Posterior cingulate gyrus (tissue), 11 donors: ENCODE results near the gene MAD1L1.
A peak's percentile ranks its signal among the peaks of the same experiment; 100 is the strongest.
"Not testable (repeated sequence)": the region's sequence is repeated elsewhere in the genome, so short reads cannot be mapped to it uniquely, and the experiment has no call there.

ENCODE experiments used
- DNase-seq, 10 donors: peaks; one replicate each; pipeline versions ENCODE4 v3.0.0 to v3.0.0-alpha.2; 2020 to 2021; ENCODE audit warnings: mixed read lengths in 3 of 10
- intact Hi-C: fragments of 100-400 bp; cut with DNase I; formaldehyde crosslinking; loops from one replicate; pipeline ENCODE4 v1.15.1; 2023

Gene MAD1L1

GRCh38 chr7:2232766-2233520 is at the start of gene MAD1L1:
MAD1L1 (minus strand) TSS chr7:2232945; CDS start chr7:2230133, 2,812 bp downstream.
- intact Hi-C loops = no loop called here
- DNase-seq = peak; percentile 83 to 98 (median 90)

GRCh38 chr7:2282185-2282751 is 49.5 kb upstream of the MAD1L1 start:
- intact Hi-C loops = no loop called here
- DNase-seq = peak in 4 of 10 donors; percentile 10 to 72 (median 44)

DNA sequence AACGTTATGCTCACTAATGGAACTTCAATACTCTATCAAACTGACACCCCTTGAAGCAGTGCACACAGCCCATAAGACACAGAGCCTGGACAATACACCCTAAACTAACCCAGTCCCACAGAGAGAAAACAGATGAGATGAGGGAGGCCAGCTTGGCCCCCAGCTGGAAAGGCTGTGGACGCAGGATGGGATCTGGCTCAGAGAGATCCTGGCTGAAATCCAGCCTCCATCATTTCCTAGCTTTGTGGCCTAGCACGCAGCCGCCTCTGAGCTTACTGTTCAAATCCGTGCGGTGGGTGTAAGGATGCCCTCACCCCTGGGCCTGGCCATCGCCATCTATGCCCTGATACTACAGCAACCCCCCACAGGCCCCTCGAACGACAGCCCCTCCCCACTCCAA is 48.8 kb upstream of the MAD1L1 start:
- intact Hi-C loops = no loop called here
- peak in 4 of 10 donors; percentile 10 to 68 (median 37) for DNase-seq

DNA sequence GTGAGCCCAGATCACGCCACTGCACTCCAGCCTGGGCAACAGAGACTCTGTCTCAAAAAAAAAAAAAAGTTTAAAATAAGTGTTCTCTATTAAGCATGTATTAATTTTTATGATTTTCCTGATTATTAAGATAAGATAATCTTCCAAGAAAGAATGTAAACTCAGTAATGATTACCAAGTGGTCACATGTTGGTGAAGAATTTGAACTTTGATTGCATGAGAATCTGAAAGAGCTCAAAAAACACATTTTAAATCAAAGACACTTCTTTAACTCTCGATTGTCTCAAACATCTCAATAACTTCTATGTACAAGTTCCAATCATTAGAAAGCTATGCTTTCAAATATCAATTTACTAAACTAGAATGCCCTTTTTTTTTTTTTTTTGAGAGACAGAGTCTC is 47.7 kb upstream of the MAD1L1 start:
- DNase-seq = peak in 1 of 10 donors; percentile 1
- intact Hi-C loops = no loop called here

DNA sequence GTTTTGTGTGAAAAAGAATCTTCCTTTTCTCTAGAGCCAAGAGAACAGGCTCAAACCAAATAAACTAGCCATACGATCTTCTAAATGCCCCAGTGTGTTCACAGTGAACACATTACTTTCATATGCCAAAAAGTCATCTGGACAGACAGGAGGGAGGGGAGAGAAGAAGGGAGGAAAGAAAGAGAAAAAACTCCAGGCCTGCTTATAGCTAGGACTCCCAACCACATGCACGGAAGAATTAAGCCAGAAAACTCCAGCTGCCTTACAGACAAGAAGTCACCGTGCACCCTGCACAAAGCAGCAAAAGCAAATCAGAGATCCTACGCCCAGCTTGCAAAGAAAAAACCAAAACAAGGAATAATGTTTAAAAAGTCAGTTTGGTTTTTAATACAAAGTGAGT is 47.2 kb upstream of the MAD1L1 start:
- DNase-seq = peak in 1 of 10 donors; percentile 3
- intact Hi-C loops = no loop called here

GRCh38 chr7:2278026-2278425 is 45.3 kb upstream of the MAD1L1 start:
- intact Hi-C loops = no loop called here
- peak in 2 of 10 donors; percentile 43 to 84 for DNase-seq

GRCh38 chr7:2276107-2276506 is 43.4 kb upstream of the MAD1L1 start:
- DNase-seq = peak in 2 of 10 donors; percentile 74 to 80
- intact Hi-C loops = no loop called here

DNA sequence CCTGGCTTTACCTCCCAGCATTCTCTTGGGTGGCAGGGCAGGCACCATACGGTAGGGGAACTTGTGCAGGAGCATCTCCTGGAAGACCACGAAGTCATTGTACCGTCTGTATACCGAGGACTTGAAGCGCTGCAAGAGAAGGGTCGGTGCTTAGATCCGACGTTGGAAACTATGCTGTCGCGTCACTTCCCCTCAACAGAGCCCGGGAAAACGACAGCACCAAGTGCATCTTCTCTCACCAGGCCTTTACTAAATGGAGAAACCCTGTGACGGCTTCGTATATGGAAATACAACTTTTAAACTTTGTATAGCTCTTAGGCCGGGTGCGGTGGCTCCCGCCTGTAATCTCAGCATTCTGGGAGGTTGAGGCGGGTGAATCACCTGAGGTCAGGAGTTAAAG is 42.4 kb upstream of the MAD1L1 start:
- DNase-seq = peak in 2 of 10 donors; percentile 41 to 51
- intact Hi-C loops = no loop called here

DNA sequence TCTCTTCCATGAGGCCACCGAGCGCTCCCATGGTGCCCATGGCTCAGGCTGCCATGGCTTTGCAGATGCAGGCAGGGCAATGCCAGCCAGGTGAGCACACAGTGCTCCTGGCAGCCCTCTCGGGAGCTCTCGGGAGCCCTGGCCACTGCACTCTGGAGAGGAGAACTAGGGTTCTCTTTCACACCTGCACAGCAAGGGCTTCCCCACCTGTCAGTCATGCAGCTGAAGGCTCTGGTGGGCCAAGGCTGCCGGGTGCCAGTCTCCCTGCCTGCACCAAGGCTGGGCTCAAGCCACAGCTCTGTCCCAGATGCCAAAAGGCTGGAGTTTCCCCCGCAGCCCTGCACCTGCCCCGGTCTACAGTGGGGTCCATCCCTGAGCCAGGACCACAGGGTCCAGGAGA is 41.9 kb upstream of the MAD1L1 start:
- DNase-seq = peak in 1 of 10 donors; percentile 82
- intact Hi-C loops = no loop called here

GRCh38 chr7:2273866-2274265 is 41.1 kb upstream of the MAD1L1 start:
- no peak for DNase-seq

GRCh38 chr7:2272031-2272430 is 39.3 kb upstream of the MAD1L1 start:
- DNase-seq = no peak
- intact Hi-C loops = no loop called here

More at GRCh38 chr7:2273866-2274265, 41.1 kb upstream of the MAD1L1 start:
- intact Hi-C loops = no loop called here

DNA sequence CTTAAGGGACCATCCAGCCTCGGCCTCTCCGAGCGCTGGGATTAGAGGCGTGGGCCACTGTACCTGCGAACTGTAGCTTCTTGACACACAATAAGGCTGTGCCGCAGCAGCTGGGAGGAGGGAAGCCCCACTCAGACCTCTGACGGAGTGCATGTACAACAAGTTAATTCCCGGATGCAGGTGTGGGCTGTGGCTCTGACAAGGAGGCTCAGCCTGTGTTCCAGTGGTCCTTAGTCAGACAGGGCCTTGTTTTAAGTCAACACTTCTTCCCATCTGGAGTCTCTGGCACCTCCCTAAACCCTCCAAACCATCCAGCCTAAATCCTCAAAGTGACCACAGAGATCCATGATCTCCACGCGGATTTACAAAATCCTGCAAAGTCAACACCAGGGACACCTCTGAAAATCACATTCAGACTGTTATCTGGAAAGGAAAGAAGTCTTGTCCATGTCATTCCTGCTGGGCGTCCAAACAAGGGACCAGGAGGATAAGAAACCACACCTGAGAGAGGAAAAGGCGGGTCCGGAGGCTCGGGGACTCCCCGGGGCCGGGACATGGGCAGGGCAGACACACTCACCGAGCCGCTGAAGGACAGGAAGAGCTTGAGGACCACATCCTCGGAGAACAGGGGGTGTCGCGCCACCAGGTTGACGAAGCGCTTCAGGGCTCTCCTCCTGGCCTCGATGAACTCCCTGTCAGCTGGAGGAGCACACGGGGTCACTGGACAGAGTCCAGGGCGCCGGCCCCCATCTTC is 38.7 kb upstream of the MAD1L1 start:
- DNase-seq = no peak
- intact Hi-C loops = no loop called here

DNA sequence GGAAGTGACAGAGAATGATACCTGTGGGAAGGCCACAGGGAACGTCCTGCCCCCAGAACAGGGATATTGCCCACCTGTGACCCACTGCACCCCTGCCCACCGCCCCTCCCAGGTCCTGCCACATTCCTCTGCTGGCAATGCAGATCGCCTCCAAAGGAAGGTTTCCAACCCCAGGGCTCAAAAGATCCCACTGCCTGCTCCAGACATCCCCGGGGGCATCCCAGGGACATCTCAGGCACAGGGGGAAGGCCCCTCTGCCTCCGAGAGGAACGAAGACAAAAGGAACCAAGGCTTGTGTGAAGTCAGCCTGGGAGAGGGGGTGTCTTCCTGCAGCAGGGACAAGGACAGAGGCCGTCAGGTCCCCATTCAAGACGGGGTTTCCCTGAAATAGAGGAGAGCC is 37.8 kb upstream of the MAD1L1 start:
- intact Hi-C loops = no loop called here
- no peak for DNase-seq

GRCh38 chr7:2269991-2270460 is 37.3 kb upstream of the MAD1L1 start:
- DNase-seq = no peak
- intact Hi-C loops = no loop called here

GRCh38 chr7:2269089-2269990 is 36.6 kb upstream of the MAD1L1 start:
- intact Hi-C loops, DNase-seq: not testable (repeated sequence)

DNA sequence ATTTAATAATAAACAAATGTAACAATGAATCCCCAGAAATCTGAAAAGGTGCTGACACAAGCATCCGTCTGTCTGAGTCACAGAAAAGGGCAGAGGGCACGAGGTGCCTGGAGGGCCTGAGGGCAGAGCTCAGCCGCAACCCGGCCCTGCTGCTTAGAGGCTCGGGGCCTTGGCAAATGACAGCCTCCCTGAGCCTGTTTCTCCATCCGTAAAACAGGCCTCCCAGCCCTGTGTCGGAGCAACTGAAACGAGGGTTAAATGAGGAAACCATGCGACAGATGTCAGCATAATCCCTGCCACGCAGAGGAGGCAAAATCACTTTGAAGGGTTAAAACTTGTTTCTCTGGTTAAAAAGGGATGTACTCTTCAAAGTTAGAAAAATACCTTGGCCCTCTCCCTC is 34.2 kb upstream of the MAD1L1 start:
- no peak for DNase-seq
- intact Hi-C loops = no loop called here

GRCh38 chr7:2264158-2264557 is 31.4 kb upstream of the MAD1L1 start:
- DNase-seq = no peak
- intact Hi-C loops = no loop called here

GRCh38 chr7:2263176-2263575 is 30.4 kb upstream of the MAD1L1 start:
- DNase-seq = peak in 1 of 10 donors; percentile 67
- intact Hi-C loops = no loop called here

GRCh38 chr7:2261611-2262010 is 28.9 kb upstream of the MAD1L1 start:
- intact Hi-C loops = no loop called here
- DNase-seq = peak in 1 of 10 donors; percentile 81

- intact Hi-C loops = no loop called here
- peak in 1 of 10 donors; percentile 70 for DNase-seq
Observed at GRCh38 chr7:2260820-2261219, 28.1 kb upstream of the MAD1L1 start.
